Measurements from ENCODE around the gene MTMR12. TPM values are rescaled to one million over a fixed set of nuclear protein-coding genes. Genes with fewer than 3 reads are reported as not detected.

MTMR12 gene
- total and polyA plus RNA-seq, 2 of the 13 experiments (the other 11 are each of a cell fraction or from before 2014, with no cell fraction given) = 23.4 to 36.6 TPM

DNA sequence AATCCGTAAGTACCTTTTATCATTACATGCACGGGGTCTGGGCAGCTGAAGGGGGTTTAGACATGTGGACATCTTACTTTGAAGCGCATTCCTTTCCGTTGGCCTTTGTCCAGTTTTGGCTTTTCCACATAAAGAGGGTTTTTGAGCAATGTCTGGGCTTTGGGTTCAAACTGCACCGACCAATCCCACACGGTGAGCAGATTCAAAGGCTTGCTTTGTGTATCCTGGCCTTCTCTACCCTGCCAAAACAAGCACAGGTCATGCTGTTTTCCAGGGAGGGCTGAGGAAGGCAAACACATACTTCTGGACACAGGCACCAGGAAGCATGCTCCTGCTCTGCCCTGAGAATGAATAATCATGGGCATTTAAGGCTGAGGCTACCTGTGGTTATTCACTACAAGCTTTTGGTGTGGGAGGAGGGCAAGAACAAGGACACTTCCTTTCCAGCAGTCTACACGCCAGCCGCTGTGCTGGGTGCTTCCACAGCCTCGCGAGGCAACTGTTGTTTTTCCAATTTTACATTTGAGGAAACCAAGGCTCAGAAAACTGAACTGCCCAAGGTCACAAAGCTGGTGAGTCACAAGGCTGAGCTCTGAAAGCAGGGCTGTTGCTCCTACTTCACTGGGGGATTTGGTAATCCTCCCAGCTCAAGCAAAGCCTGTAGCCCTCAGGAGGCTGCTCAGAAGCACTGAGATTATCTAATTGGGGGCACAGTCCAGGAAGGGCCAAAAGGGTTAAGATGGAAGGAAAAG is 78.9 kb downstream of the MTMR12 start (continued):
- TF ChIP-seq, protein P1, sequence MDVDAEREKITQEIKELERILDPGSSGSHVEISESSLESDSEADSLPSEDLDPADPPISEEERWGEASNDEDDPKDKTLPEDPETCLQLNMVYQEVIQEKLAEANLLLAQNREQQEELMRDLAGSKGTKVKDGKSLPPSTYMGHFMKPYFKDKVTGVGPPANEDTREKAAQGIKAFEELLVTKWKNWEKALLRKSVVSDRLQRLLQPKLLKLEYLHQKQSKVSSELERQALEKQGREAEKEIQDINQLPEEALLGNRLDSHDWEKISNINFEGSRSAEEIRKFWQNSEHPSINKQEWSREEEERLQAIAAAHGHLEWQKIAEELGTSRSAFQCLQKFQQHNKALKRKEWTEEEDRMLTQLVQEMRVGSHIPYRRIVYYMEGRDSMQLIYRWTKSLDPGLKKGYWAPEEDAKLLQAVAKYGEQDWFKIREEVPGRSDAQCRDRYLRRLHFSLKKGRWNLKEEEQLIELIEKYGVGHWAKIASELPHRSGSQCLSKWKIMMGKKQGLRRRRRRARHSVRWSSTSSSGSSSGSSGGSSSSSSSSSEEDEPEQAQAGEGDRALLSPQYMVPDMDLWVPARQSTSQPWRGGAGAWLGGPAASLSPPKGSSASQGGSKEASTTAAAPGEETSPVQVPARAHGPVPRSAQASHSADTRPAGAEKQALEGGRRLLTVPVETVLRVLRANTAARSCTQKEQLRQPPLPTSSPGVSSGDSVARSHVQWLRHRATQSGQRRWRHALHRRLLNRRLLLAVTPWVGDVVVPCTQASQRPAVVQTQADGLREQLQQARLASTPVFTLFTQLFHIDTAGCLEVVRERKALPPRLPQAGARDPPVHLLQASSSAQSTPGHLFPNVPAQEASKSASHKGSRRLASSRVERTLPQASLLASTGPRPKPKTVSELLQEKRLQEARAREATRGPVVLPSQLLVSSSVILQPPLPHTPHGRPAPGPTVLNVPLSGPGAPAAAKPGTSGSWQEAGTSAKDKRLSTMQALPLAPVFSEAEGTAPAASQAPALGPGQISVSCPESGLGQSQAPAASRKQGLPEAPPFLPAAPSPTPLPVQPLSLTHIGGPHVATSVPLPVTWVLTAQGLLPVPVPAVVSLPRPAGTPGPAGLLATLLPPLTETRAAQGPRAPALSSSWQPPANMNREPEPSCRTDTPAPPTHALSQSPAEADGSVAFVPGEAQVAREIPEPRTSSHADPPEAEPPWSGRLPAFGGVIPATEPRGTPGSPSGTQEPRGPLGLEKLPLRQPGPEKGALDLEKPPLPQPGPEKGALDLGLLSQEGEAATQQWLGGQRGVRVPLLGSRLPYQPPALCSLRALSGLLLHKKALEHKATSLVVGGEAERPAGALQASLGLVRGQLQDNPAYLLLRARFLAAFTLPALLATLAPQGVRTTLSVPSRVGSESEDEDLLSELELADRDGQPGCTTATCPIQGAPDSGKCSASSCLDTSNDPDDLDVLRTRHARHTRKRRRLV (CRISPR knock-in tag; IDR thresholded peaks at IDR 0.05) = no peak
- TF ChIP-seq ZNF558 (CRISPR knock-in tag; IDR thresholded peaks at IDR 0.05; ENCODE audit: borderline replicate concordance) (peak; percentile 71; the same call in 1 of the 2 replicates), SATB2 (CRISPR knock-in tag; IDR thresholded peaks at IDR 0.05) (no peak), ZNF775 (CRISPR knock-in tag; IDR thresholded peaks at IDR 0.05; ENCODE audit: borderline replicate concordance) (no peak), SP1 (IDR thresholded peaks at IDR 0.05) (no peak), SP1 (CRISPR knock-in tag; IDR thresholded peaks at IDR 0.05) (no peak; the same call in 1 of the 2 replicates), ZNF619 (CRISPR knock-in tag; IDR thresholded peaks at IDR 0.05) (no peak), MIXL1 (CRISPR knock-in tag; IDR thresholded peaks at IDR 0.05) (no peak; the same call in 1 of the 2 replicates), FOXP1 (IDR thresholded peaks at IDR 0.05) (no peak), FOXP1 (CRISPR knock-in tag; IDR thresholded peaks at IDR 0.05) (peak; percentile 89), ZNF569 (CRISPR knock-in tag; IDR thresholded peaks at IDR 0.05; ENCODE audit: borderline replicate concordance) (no peak), RFX5 (IDR thresholded peaks at IDR 0.05; ENCODE audit: low read depth, low read length) (0 out of 2 replicates have a peak, but pooled peaks have one; percentile 12), EEA1 (CRISPR knock-in tag; IDR thresholded peaks at IDR 0.05; ENCODE audit: borderline replicate concordance) (no peak), HDAC1 (CRISPR knock-in tag; IDR thresholded peaks at IDR 0.05) (peak; percentile 97), MIER3 (CRISPR knock-in tag; IDR thresholded peaks at IDR 0.05; ENCODE audit: borderline replicate concordance) (no peak), ZNF782 (CRISPR knock-in tag; IDR thresholded peaks at IDR 0.05; ENCODE audit: borderline replicate concordance) (no peak), HOXA5 (CRISPR knock-in tag; IDR thresholded peaks at IDR 0.05) (peak; percentile 45; the same call in 1 of the 2 replicates), ZNF75D (CRISPR knock-in tag; IDR thresholded peaks at IDR 0.05; ENCODE audit: borderline replicate concordance) (no peak), NR2F6 (IDR thresholded peaks at IDR 0.05) (peak; percentile 86), NR2F6 (CRISPR knock-in tag; IDR thresholded peaks at IDR 0.05) (peak; percentile 84)
- TF ChIP-seq, protein P2, sequence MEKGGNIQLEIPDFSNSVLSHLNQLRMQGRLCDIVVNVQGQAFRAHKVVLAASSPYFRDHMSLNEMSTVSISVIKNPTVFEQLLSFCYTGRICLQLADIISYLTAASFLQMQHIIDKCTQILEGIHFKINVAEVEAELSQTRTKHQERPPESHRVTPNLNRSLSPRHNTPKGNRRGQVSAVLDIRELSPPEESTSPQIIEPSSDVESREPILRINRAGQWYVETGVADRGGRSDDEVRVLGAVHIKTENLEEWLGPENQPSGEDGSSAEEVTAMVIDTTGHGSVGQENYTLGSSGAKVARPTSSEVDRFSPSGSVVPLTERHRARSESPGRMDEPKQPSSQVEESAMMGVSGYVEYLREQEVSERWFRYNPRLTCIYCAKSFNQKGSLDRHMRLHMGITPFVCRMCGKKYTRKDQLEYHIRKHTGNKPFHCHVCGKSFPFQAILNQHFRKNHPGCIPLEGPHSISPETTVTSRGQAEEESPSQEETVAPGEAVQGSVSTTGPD (CRISPR knock-in tag; IDR thresholded peaks at IDR 0.05) = peak; percentile 99
- TF ChIP-seq, protein P3, sequence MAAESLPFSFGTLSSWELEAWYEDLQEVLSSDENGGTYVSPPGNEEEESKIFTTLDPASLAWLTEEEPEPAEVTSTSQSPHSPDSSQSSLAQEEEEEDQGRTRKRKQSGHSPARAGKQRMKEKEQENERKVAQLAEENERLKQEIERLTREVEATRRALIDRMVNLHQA (CRISPR knock-in tag; IDR thresholded peaks at IDR 0.05) = no peak
- TF ChIP-seq, protein P4, sequence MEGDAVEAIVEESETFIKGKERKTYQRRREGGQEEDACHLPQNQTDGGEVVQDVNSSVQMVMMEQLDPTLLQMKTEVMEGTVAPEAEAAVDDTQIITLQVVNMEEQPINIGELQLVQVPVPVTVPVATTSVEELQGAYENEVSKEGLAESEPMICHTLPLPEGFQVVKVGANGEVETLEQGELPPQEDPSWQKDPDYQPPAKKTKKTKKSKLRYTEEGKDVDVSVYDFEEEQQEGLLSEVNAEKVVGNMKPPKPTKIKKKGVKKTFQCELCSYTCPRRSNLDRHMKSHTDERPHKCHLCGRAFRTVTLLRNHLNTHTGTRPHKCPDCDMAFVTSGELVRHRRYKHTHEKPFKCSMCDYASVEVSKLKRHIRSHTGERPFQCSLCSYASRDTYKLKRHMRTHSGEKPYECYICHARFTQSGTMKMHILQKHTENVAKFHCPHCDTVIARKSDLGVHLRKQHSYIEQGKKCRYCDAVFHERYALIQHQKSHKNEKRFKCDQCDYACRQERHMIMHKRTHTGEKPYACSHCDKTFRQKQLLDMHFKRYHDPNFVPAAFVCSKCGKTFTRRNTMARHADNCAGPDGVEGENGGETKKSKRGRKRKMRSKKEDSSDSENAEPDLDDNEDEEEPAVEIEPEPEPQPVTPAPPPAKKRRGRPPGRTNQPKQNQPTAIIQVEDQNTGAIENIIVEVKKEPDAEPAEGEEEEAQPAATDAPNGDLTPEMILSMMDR (CRISPR knock-in tag; IDR thresholded peaks at IDR 0.05) = no peak

All from HepG2 (cell line).